Smooth muscle cell of the brain vasculature (primary cell): ENCODE data around the gene PLSCR3.

Experiments
- DNase-seq: peaks from one replicate; pipeline ENCODE4 v3.0.0-alpha.2; 2012; ENCODE audit warnings: low read depth, low spot score

Gene PLSCR3

GRCh38 chr17:7426896-7427489 lies 32.7 kb upstream of the PLSCR3 start:
- no peak for DNase-seq

- DNase-seq, result no peak
Measured at GRCh38 chr17:7426203-7426863, 32.0 kb upstream of the PLSCR3 start.

- no peak for DNase-seq
Measured at GRCh38 chr17:7425756-7426155, 31.4 kb upstream of the PLSCR3 start.

- DNase-seq, result no peak
Measured at GRCh38 chr17:7425316-7425715, 31.0 kb upstream of the PLSCR3 start, which contains the start of gene SPEM2. Gene SPEM2 (plus strand): TSS chr17:7425616. CDS start chr17:7425689, 73 bp downstream.

- DNase-seq, result no peak
Measured at GRCh38 chr17:7423679-7424078, 29.4 kb upstream of the PLSCR3 start.

- no peak for DNase-seq
Measured at GRCh38 chr17:7421186-7421585, 26.9 kb upstream of the PLSCR3 start.

GRCh38 chr17:7419819-7420610 lies 25.7 kb upstream of the PLSCR3 start, which contains the start of gene SPEM1:
Gene SPEM1 (plus strand): TSS chr17:7420324. CDS start chr17:7420385, 61 bp downstream.
- no peak for DNase-seq

GRCh38 chr17:7418472-7419152 lies 24.3 kb upstream of the PLSCR3 start:
- no peak for DNase-seq

GRCh38 chr17:7417056-7417655 lies 22.8 kb upstream of the PLSCR3 start:
- DNase-seq, result no peak

GRCh38 chr17:7416323-7416722 lies 22.0 kb upstream of the PLSCR3 start:
- DNase-seq, result no peak

- no peak for DNase-seq
Measured at GRCh38 chr17:7415784-7416183, 21.5 kb upstream of the PLSCR3 start.

- no peak for DNase-seq
Measured at GRCh38 chr17:7414837-7415236, 20.5 kb upstream of the PLSCR3 start.

- no peak for DNase-seq
Measured at GRCh38 chr17:7413346-7413985, 19.1 kb upstream of the PLSCR3 start.

GRCh38 chr17:7411427-7411750 lies 17.1 kb upstream of the PLSCR3 start:
- no peak for DNase-seq

- no peak for DNase-seq
Measured at GRCh38 chr17:7410634-7411426, 16.5 kb upstream of the PLSCR3 start.

- no peak for DNase-seq
Measured at GRCh38 chr17:7409716-7410115, 15.4 kb upstream of the PLSCR3 start.

- no peak for DNase-seq
Measured at GRCh38 chr17:7408863-7409262, 14.5 kb upstream of the PLSCR3 start.

- DNase-seq, result no peak
Measured at GRCh38 chr17:7408252-7408727, 14.0 kb upstream of the PLSCR3 start.

- DNase-seq, result no peak
Measured at GRCh38 chr17:7407485-7408251, 13.3 kb upstream of the PLSCR3 start, which contains the start of gene NLGN2. Gene NLGN2 (plus strand): TSS chr17:7407845. CDS start chr17:7408256, 411 bp downstream.
